HEK293T (cell line): ENCODE data around the gene PIK3CB.
"Not testable (repeated sequence)": the region's sequence is repeated elsewhere in the genome, so short reads cannot be mapped to it uniquely, and the experiment has no call there.

ENCODE experiments used
- ELF4 ChIP-seq: fragments of 450-650 bp; IDR thresholded peaks from 2 replicates; pipeline ENCODE4 v1.6.1; 2017; ENCODE audit warnings: antibody characterized with exemption
- FOXM1 ChIP-seq: fragments of 450-650 bp; IDR thresholded peaks from 2 replicates; pipeline ENCODE4 v1.6.1; 2017; ENCODE audit warnings: mild to moderate bottlenecking, borderline replicate concordance
- SP1 ChIP-seq: fragments of 450-650 bp; IDR thresholded peaks from 2 replicates; pipeline ENCODE4 v1.6.1; 2017

DNA sequence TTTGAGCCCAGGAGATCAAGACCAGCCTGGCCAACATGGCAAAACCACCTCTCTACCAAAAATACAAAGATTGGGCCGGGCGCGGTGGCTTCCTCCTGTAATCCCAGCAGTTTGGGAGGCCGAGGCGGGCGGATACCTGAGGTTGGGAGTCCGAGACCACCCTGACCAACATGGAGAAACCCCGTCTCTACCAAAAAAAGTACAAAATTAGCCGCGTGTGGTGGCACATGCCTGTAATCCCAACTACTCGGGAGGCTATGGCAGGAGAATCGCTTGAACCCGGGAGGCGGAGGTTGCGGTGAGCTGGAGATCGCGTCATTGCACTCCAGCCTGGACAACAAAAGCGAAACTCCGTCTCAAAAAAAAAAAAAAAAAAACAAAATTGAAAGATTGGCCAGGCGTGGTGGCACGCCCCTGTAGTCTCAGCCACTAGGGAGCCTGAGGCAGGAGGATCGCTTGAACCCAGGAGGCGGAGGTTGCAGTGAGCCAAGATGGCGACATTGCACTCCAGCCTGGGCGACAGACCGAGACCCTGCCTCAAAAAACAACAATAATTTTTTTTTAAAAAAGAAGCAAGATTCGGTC is 2.2 kb downstream of the PIK3CB start:
- TF ChIP-seq SP1, FOXM1, ELF4: not testable (repeated sequence)
